HepG2 (cell line): Measurements from ENCODE around the gene IL1A. TPM values are rescaled to one million over a fixed set of nuclear protein-coding genes. Genes with fewer than 3 reads are reported as not detected.
"Not testable (repeated sequence)": the region's sequence is repeated elsewhere in the genome, so short reads cannot be mapped to it uniquely, and the experiment has no call there.

Experiments used
- ATAC-seq: fragments of 200-7000 bp; cut with Tn5 transposase; 3 replicates; pipeline ENCODE4 v1.9.1; 2020; ENCODE audit warnings: mild to moderate bottlenecking, moderate library complexity
- BruUV-seq: library from RNA; stranded (reverse); fragments of 400-500 nt; replicated peaks from 2 replicates; lab custom pipeline; 2021; lab: Mats Ljungman, UMichigan
- CTCF ChIA-PET: fragments of 300-600 bp; formaldehyde crosslinking; extraction: SDS; loops from one replicate; lab custom pipeline; 2021; ENCODE audit warnings: low total read pairs, inconsistent platforms, low intra/inter-chr PET ratio; lab: Yijun Ruan, JAX
- POLR2A ChIA-PET: fragments of 350-600 bp; sonication (Branson Sonifier 250); formaldehyde crosslinking; loops from one replicate; lab custom pipeline; 2020; ENCODE audit warnings: antibody characterized with exemption, inconsistent platforms; lab: Yijun Ruan, JAX
- DNase-seq: peaks from one replicate; pipeline ENCODE4 v3.0.0-alpha.2; 2015; ENCODE audit warnings: low spot score
- FAIRE-seq: peaks from 3 replicates; lab custom pipeline; 2011; peaks lifted over from hg19 to GRCh38; lab: Jason Lieb, UNC
- H2AFZ ChIP-seq: one replicate; pipeline ENCODE4 v1.6.1; 2011; ENCODE audit warnings: low read length, inconsistent platforms
- H3K27ac ChIP-seq: fragments of 300-600 bp; 3 replicates; pipeline ENCODE4 v1.8.0; 2011; ENCODE audit warnings: mixed run types, mild to moderate bottlenecking, mixed read lengths, low read length, inconsistent platforms; ENCODE audit not compliant: insufficient read depth; ENCODE audit errors: extremely low read length
- H3K27me3 ChIP-seq, 2 experiments: fragments of 200-600 bp in 1 of 2; 2 replicates in 1 of 2; 3 replicates in 1 of 2; pipeline versions ENCODE4 v1.6.0 to v1.8.0; 2011; ENCODE audit warnings: low read length in 2 of 2, mild to moderate bottlenecking in 2 of 2, moderate library complexity in 2 of 2, inconsistent platforms in 1 of 2; ENCODE audit not compliant: insufficient read depth in 2 of 2, control insufficient read depth in 1 of 2
- H3K36me3 ChIP-seq, 2 experiments: fragments of 200-600 bp in 1 of 2; replicated peaks in 1 of 2; 2 replicates in 1 of 2; 3 replicates in 1 of 2; pipeline versions ENCODE4 v1.5.1 to v1.8.0; 2011; ENCODE audit warnings: low read length in 2 of 2, inconsistent platforms in 1 of 2; ENCODE audit not compliant: insufficient read depth in 2 of 2, control insufficient read depth in 1 of 2
- H3K4me1 ChIP-seq: 2 replicates; pipeline ENCODE4 v1.5.1; 2012; ENCODE audit warnings: low read length, inconsistent platforms; ENCODE audit not compliant: insufficient read depth
- H3K4me2 ChIP-seq: 2 replicates; pipeline ENCODE4 v1.6.0; 2011; ENCODE audit warnings: low read depth, low read length, inconsistent platforms
- H3K4me3 ChIP-seq, 3 experiments: fragments of 200-600 bp in 1 of 3; sonication (generic), shearing (Covaris generic) in 1 of 3; replicated peaks in 1 of 3; 2 replicates each; pipeline ENCODE4 v1.5.1; 2011 to 2016; ENCODE audit warnings: low read length in 3 of 3, inconsistent platforms in 2 of 3, low read depth in 2 of 3, mild to moderate bottlenecking in 2 of 3, control low read depth in 1 of 3, mixed read lengths in 1 of 3; ENCODE audit not compliant: insufficient read depth in 1 of 3
- H3K79me2 ChIP-seq: one replicate; pipeline ENCODE4 v1.6.1; 2011; ENCODE audit warnings: low read length, inconsistent platforms; ENCODE audit not compliant: insufficient read depth
- H3K9ac ChIP-seq: 2 replicates; pipeline ENCODE4 v1.6.0; 2011; ENCODE audit warnings: mild to moderate bottlenecking, low read depth, low read length, inconsistent platforms; ENCODE audit not compliant: insufficient read depth
- H3K9me3 ChIP-seq: 2 replicates; pipeline ENCODE4 v1.5.1; 2012; ENCODE audit warnings: mild to moderate bottlenecking, low read length
- H4K20me1 ChIP-seq: 2 replicates; pipeline ENCODE4 v1.6.0; 2011; ENCODE audit warnings: inconsistent platforms, mild to moderate bottlenecking, low read length, moderate library complexity; ENCODE audit not compliant: insufficient read depth
- MAFF ChIP-seq: IDR thresholded peaks from 2 replicates; pipeline ENCODE4 v1.6.1; 2011; ENCODE audit warnings: low read depth, low read length, improper control_type of control experiment
- MAFK ChIP-seq, 2 experiments: IDR thresholded peaks in 1 of 2; conservative IDR thresholded peaks in 1 of 2; 2 replicates each; pipeline ENCODE4 v1.6.1; 2011; ENCODE audit warnings: improper control_type of control experiment in 2 of 2, low read length in 2 of 2
- NFKB2 ChIP-seq: sonication (generic); formaldehyde crosslinking; IDR thresholded peaks from 2 replicates; pipeline ENCODE4 v1.4.0; 2020; ENCODE audit warnings: missing genetic modification reagents, borderline replicate concordance
- PAF1 ChIP-seq: IDR thresholded peaks from 2 replicates; pipeline ENCODE4 v1.6.1; 2016; ENCODE audit warnings: missing genetic modification reagents, missing compliant biosample characterization
- XBP1 ChIP-seq: sonication (generic); formaldehyde crosslinking; IDR thresholded peaks from 2 replicates; pipeline ENCODE4 v1.5.0; 2020; ENCODE audit warnings: missing genetic modification reagents
- ZNF737 ChIP-seq: sonication (generic); formaldehyde crosslinking; IDR thresholded peaks from 2 replicates; pipeline ENCODE4 v1.5.0; 2020; ENCODE audit warnings: missing genetic modification reagents, mild to moderate bottlenecking, borderline replicate concordance
- WGBS: methylation state at CpG from one replicate; pipeline ENCODE4 v1.1.6; 2017; ENCODE audit warnings: low lambda C conversion rate; 5-methylcytosine and 5-hydroxymethylcytosine counted together
- in situ Hi-C: cut with HindIII; loops from 2 replicates; pipeline ENCODE4 v1.10.0; 2017; ENCODE audit warnings: low pct_unique_long_range_greater_than_20kb; ENCODE audit not compliant: extremely low pct_ligation_motif_present
- intact Hi-C: fragments of 100-400 bp; cut with micrococcal nuclease; formaldehyde crosslinking; loops from one replicate; pipeline ENCODE4 v1.10.0; 2022; ENCODE audit not compliant: unreplicated experiment
- polyA plus RNA-seq, 8 experiments: library from polyadenylated mRNA; depleted of rRNA in 3 of 8; stranded (reverse) in 7 of 8; unstranded in 1 of 8; fragments of >200 nt; fragmentation: Illumina TruSeq in 4 of 8; extraction: Trizol in 4 of 8; gene quantifications; 2 replicates each; pipeline versions ENCODE4 v1.2.1 to v1.2.3, GENCODE V29; 2011 to 2016; ENCODE audit warnings: low read depth in 4 of 8, missing spikeins in 1 of 8, mixed read lengths in 1 of 8; ENCODE audit not compliant: insufficient read depth in 1 of 8
- total RNA-seq, 5 experiments: library from RNA; depleted of rRNA; stranded (reverse); fragments of >200 nt; fragmentation: Illumina TruSeq; extraction: Trizol; gene quantifications; 2 replicates each; pipeline ENCODE4 v1.2.3, GENCODE V29; 2016; ENCODE audit warnings: low read depth in 1 of 5
- TF ChIP-seq, protein P1 (sequence below): sonication (generic); formaldehyde crosslinking; IDR thresholded peaks from 2 replicates; pipeline ENCODE4 v1.5.0; 2020; ENCODE audit warnings: mild to moderate bottlenecking, missing genetic modification reagents, borderline replicate concordance

Gene IL1A
- total and polyA plus RNA-seq, 2 of the 13 experiments (the other 11 are each of a cell fraction or from before 2014, with no cell fraction given), result not detected

DNA sequence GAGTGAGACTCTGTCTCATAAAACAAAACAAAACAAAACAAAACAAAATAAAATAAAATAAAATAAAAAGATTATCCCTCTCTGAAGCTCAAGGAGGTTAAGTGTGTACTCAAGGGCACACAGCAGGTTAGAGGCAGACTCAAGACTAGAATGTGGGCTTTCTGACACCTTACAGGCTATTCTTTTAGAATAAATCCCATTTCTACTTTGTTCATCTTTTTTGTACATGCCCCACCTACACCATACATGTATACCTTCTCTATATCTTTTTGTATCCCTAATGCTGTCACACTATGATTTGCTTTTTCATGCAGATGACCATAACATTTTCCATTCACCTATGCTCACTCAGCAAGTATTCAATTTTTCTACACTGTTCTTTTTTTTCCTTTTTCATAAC, 49.7 kb upstream of the IL1A start:
- no TSS peak for BruUV-seq
- FAIRE-seq (no peak), ATAC-seq (no peak), DNase-seq (no peak)
- intact Hi-C loops (no loop called here), in situ Hi-C loops (no loop called here)
- H3K4me3 ChIP-seq, result no peak overlapping the region
- H3K27me3 ChIP-seq, result no peaks in the 10 kb centered on the region
- H3K4me1 ChIP-seq, result peaks cover 34% of the 10 kb centered on the region
- H3K36me3 ChIP-seq, result no peaks in the 10 kb centered on the region
- no peaks in the 10 kb centered on the region for H4K20me1 ChIP-seq
- CTCF ChIA-PET, result no interaction called here
- H3K4me2 ChIP-seq, result peak overlapping the region; percentile 50
- no peak overlapping the region for H3K9ac ChIP-seq
- TF ChIP-seq XBP1 (CRISPR knock-in tag) (no peak), ZNF737 (CRISPR knock-in tag) (no peak), MAFK (conservative IDR thresholded peaks at IDR 0.05 in 1 of 2, IDR thresholded peaks at IDR 0.05 in 1 of 2; ENCODE audit: low read length in 2 of 2) (peak; percentile 35 to 38; a peak in 1 of 4 replicates), MAFF (peak; percentile 44; the same call in 1 of the 2 replicates), PAF1 (no peak)
- TF ChIP-seq, protein P1, sequence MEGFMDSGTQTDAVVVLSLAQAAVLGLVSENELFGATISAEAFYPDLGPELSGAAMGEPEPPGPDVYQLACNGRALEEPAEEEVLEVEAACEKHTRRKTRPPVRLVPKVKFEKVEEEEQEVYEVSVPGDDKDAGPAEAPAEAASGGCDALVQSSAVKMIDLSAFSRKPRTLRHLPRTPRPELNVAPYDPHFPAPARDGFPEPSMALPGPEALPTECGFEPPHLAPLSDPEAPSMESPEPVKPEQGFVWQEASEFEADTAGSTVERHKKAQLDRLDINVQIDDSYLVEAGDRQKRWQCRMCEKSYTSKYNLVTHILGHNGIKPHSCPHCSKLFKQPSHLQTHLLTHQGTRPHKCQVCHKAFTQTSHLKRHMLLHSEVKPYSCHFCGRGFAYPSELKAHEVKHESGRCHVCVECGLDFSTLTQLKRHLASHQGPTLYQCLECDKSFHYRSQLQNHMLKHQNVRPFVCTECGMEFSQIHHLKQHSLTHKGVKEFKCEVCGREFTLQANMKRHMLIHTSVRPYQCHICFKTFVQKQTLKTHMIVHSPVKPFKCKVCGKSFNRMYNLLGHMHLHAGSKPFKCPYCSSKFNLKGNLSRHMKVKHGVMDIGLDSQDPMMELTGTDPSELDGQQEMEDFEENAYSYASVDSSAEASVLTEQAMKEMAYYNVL (CRISPR knock-in tag), result 0 out of 2 replicates have a peak, but pooled peaks have one; percentile 11
- no peak overlapping the region for H3K27ac ChIP-seq
- no peaks in the 10 kb centered on the region for H3K9me3 ChIP-seq
- H3K79me2 ChIP-seq, result no peaks in the 10 kb centered on the region
- POLR2A ChIA-PET, result interaction anchor here (0.9 to 1.5 kb wide), 4 partner anchors 16 to 249 kb away, joined by 3 to 4 read pairs (median 3); partner anchors contain the start of gene CHCHD5
- H2AFZ ChIP-seq, result no peak overlapping the region

DNA sequence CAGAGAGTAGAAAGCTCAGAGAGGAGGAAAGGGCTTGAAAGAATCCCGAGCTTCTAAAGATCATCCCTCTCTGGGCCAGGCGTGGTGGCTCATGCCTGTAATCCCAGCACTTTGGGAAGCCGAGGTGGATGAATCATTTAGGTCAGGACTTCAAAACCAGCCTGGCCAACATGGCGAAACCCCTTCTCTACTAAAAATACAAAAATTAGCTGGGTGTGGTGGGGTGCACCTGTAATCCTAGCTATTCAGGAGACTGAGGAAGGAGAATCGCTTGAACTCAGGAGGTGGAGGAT, 49.3 kb upstream of the IL1A start:
- H3K4me3 ChIP-seq, H3K27me3 ChIP-seq, H3K27ac ChIP-seq, H2AFZ ChIP-seq, H3K36me3 ChIP-seq, CTCF ChIA-PET, H3K79me2 ChIP-seq, FAIRE-seq, in situ Hi-C loops, DNase-seq, ATAC-seq, H4K20me1 ChIP-seq, H3K9ac ChIP-seq, POLR2A ChIA-PET, H3K4me2 ChIP-seq, H3K9me3 ChIP-seq, intact Hi-C loops, BruUV-seq: not testable (repeated sequence)
- TF ChIP-seq NFKB2 (CRISPR knock-in tag), result 0 out of 2 replicates have a peak, but pooled peaks have one; percentile 39
- 91% methylated on average over 5 of the region's 5 CpGs for WGBS
- H3K4me1 ChIP-seq, result peaks cover 34% of the 10 kb centered on the region
